ENCODE results near the gene SCAF8. TPM values are rescaled to one million over a fixed set of nuclear protein-coding genes. Genes with fewer than 3 reads are reported as not detected.

Gene SCAF8
- total and polyA plus RNA-seq, 9 donors: 21.9 to 66.1 (median 54.3) TPM

DNA sequence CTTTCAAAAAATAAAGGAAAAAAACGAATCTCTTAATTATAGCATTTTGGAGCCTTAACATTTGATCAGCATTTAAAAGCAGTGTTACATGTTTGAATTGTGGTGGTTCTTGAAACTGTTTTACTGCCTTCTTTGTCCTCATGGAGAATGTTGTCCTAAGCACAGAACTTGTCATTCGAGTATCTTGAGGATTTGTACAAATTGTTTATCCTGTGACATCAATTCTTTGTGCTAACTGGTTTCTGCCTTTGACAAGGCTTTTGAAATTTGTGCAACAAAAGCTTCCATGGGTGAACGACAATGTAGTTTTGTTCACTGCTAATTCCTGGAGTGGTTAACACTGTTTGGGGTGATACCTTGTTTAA is 130.8 kb downstream of the SCAF8 start:
- no peak for DNase-seq
- Histone ChIP-seq H3K36me3 (no peaks in the 10 kb centered on the region), H3K27ac (no peak overlapping the region), H3K4me3 (no peak overlapping the region), H3K9me3 (no peaks in the 10 kb centered on the region), H3K4me1 (ENCODE audit: insufficient read depth) (peaks cover 2% of the 10 kb centered on the region), H3K27me3 (no peaks in the 10 kb centered on the region)
- TF ChIP-seq EP300 (IDR thresholded peaks at IDR 0.05) (no peak), POLR2A (IDR thresholded peaks at IDR 0.05) (no peak)
- TF ChIP-seq, protein P1, sequence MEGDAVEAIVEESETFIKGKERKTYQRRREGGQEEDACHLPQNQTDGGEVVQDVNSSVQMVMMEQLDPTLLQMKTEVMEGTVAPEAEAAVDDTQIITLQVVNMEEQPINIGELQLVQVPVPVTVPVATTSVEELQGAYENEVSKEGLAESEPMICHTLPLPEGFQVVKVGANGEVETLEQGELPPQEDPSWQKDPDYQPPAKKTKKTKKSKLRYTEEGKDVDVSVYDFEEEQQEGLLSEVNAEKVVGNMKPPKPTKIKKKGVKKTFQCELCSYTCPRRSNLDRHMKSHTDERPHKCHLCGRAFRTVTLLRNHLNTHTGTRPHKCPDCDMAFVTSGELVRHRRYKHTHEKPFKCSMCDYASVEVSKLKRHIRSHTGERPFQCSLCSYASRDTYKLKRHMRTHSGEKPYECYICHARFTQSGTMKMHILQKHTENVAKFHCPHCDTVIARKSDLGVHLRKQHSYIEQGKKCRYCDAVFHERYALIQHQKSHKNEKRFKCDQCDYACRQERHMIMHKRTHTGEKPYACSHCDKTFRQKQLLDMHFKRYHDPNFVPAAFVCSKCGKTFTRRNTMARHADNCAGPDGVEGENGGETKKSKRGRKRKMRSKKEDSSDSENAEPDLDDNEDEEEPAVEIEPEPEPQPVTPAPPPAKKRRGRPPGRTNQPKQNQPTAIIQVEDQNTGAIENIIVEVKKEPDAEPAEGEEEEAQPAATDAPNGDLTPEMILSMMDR (IDR thresholded peaks at IDR 0.05): no peak
- WGBS, 3 donors: 64 to 76% (median 69%) methylated on average over 3 of the region's 3 CpGs
- intact Hi-C loops (cut with DNase I): no loop called here

GRCh38 chr6:154865291-154865690 is 132.1 kb downstream of the SCAF8 start:
- Histone ChIP-seq H3K27me3 (no peaks in the 10 kb centered on the region), H3K4me1 (ENCODE audit: insufficient read depth) (peaks cover 2% of the 10 kb centered on the region), H3K27ac (no peak overlapping the region), H3K9me3 (no peaks in the 10 kb centered on the region), H3K36me3 (no peaks in the 10 kb centered on the region), H3K4me3 (no peak overlapping the region)
- DNase-seq: no peak
- WGBS, 3 donors: 80 to 92% (median 82%) methylated on average over 4 of the region's 4 CpGs
- intact Hi-C loops (cut with DNase I): no loop called here
- TF ChIP-seq POLR2A (IDR thresholded peaks at IDR 0.05) (no peak), EP300 (IDR thresholded peaks at IDR 0.05) (no peak)
- TF ChIP-seq, protein P1 (IDR thresholded peaks at IDR 0.05): no peak

DNA sequence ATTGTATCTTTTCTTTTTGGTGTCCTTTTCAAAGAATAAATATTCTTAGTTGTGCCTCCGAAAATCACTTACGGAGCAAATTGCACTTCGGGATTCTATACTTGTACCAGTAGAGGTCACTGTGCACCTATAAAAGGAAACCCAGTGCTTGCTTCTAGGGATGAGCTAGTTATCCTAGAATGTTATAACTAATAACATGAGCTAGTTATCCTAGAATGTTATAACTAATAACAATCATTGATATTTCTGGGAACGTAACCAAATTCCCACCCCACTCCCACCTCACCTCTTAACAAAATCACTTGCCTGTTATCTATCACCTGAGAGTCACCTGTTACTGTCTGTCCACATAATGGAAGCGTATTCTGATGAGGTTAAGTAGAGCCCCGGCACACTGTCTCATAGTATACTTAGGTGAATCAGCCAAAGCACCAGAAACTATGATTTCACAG is 135.0 kb downstream of the SCAF8 start:
- no peaks in the 10 kb centered on the region for H3K27me3 ChIP-seq
- peaks cover 2% of the 10 kb centered on the region for H3K4me1 ChIP-seq (ENCODE audit: insufficient read depth)
- TF ChIP-seq, protein P1 (IDR thresholded peaks at IDR 0.05): peak; percentile 9 to 53 (median 36)
- TF ChIP-seq EP300 (IDR thresholded peaks at IDR 0.05): no peak
- H3K36me3 ChIP-seq: no peaks in the 10 kb centered on the region
- no peak overlapping the region for H3K4me3 ChIP-seq
- no peaks in the 10 kb centered on the region for H3K9me3 ChIP-seq
- no peak overlapping the region for H3K27ac ChIP-seq
- intact Hi-C loops (cut with DNase I): no loop called here
- DNase-seq: no peak
- WGBS, 3 donors: 33 to 42% (median 41%) methylated on average over 6 of the region's 6 CpGs

DNA sequence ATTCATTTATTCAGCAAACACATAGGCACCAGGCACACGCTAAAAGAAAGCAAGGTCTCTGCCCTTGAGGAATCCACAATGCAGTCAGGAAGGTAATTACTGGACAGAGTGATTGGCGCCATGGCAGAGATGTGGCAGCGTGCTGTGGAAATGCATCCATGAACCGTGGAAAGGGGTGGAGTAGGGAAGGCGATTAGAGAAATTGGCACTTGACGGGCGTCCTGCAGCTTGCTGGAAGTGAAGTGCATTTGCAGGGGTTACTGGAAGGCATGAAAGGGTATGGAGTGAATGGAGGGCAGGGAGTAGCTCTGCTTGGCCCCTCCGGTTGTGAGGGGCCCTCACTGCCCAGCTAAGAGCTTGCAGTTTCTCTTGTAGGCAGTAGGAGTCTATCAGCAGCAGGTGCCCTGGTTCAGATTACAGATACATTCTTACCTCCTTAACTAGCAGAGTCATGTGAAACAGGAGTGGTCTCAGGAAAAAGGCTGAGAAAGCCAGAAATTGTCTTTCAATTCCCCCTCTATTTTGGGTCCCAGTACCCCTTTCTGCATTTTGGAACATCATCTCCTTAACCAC is 139.4 kb downstream of the SCAF8 start:
- DNase-seq: no peak
- no peaks in the 10 kb centered on the region for H3K36me3 ChIP-seq
- WGBS, 3 donors: 93 to 97% (median 95%) methylated on average over 8 of the region's 8 CpGs
- no peaks in the 10 kb centered on the region for H3K27me3 ChIP-seq
- no peaks in the 10 kb centered on the region for H3K9me3 ChIP-seq
- no peak overlapping the region for H3K4me3 ChIP-seq
- intact Hi-C loops (cut with DNase I): no loop called here
- peaks cover 4% of the 10 kb centered on the region for H3K4me1 ChIP-seq (ENCODE audit: insufficient read depth)
- no peak overlapping the region for H3K27ac ChIP-seq
- TF ChIP-seq, protein P1 (IDR thresholded peaks at IDR 0.05): no peak
- no peak for TF ChIP-seq EP300 (IDR thresholded peaks at IDR 0.05)
- TF ChIP-seq POLR2A (IDR thresholded peaks at IDR 0.05): no peak

Data from ovary (tissue), 9 donors.